Femur (tissue), 1 donor: ENCODE results near the gene TENT5C.

Experiments used
- DNase-seq: peaks from one replicate; pipeline ENCODE4 v3.0.0-alpha.2; 2017

TENT5C gene

GRCh38 chr1:117638759-117639158, 32.9 kb downstream of the TENT5C start:
- no peak for DNase-seq

GRCh38 chr1:117639741-117640140, 33.9 kb downstream of the TENT5C start:
- DNase-seq = no peak

GRCh38 chr1:117641536-117641935, 35.7 kb downstream of the TENT5C start:
- no peak for DNase-seq

GRCh38 chr1:117642963-117643362, 37.1 kb downstream of the TENT5C start:
- no peak for DNase-seq

GRCh38 chr1:117643601-117644000, 37.8 kb downstream of the TENT5C start:
- DNase-seq = no peak

- no peak for DNase-seq
These were observed 39.0 kb downstream of the TENT5C start for GRCh38 chr1:117644696-117645311.

GRCh38 chr1:117645343-117645742, 39.5 kb downstream of the TENT5C start:
- no peak for DNase-seq

- DNase-seq = no peak
These were observed 40.4 kb downstream of the TENT5C start for GRCh38 chr1:117646007-117646811.

GRCh38 chr1:117646956-117647355, 41.1 kb downstream of the TENT5C start:
- no peak for DNase-seq

GRCh38 chr1:117648015-117648414, 42.2 kb downstream of the TENT5C start:
- no peak for DNase-seq

GRCh38 chr1:117650840-117651568, 45.2 kb downstream of the TENT5C start:
- DNase-seq = no peak

- no peak for DNase-seq
These were observed 45.8 kb downstream of the TENT5C start for GRCh38 chr1:117651616-117652015.

GRCh38 chr1:117652421-117652820, 46.6 kb downstream of the TENT5C start:
- no peak for DNase-seq

GRCh38 chr1:117653195-117653594, 47.3 kb downstream of the TENT5C start:
- DNase-seq = no peak

GRCh38 chr1:117653732-117654492, 48.1 kb downstream of the TENT5C start:
- DNase-seq = no peak

GRCh38 chr1:117654493-117655219, 48.8 kb downstream of the TENT5C start:
- no peak for DNase-seq

GRCh38 chr1:117655220-117655577, 49.4 kb downstream of the TENT5C start:
- no peak for DNase-seq

- DNase-seq = no peak
These were observed 50.4 kb downstream of the TENT5C start for GRCh38 chr1:117656202-117656641.

- no peak for DNase-seq
These were observed 51.2 kb downstream of the TENT5C start for GRCh38 chr1:117657031-117657430.

GRCh38 chr1:117657949-117658660, 52.3 kb downstream of the TENT5C start:
- DNase-seq = no peak

- DNase-seq = no peak
These were observed 52.8 kb downstream of the TENT5C start for GRCh38 chr1:117658676-117659075.
